ENCODE data around the gene EPHB1. TPM values are rescaled to one million over a fixed set of nuclear protein-coding genes. Genes with fewer than 3 reads are reported as not detected.
"Not testable (repeated sequence)": the region's sequence is repeated elsewhere in the genome, so short reads cannot be mapped to it uniquely, and the experiment has no call there.

The EPHB1 gene
- total RNA-seq, 1 donor from 2014 or later = 0.53 TPM

- no peaks in the 10 kb centered on the region for H3K4me1 ChIP-seq
- no peaks in the 10 kb centered on the region for H3K36me3 ChIP-seq
- DNase-seq (ENCODE audit: low spot score in 2 of 2) = no peak
- H3K4me3 ChIP-seq = no peak overlapping the region
- intact Hi-C loops (cut with DNase I) = no loop called here
- H3K27me3 ChIP-seq = no peaks in the 10 kb centered on the region
- H3K9me3 ChIP-seq = no peaks in the 10 kb centered on the region
- TF ChIP-seq CTCF (IDR thresholded peaks at IDR 0.05) = no peak
- no peak overlapping the region for H3K27ac ChIP-seq
Measured at GRCh38 chr3:135038186-135038585, 243.1 kb downstream of the EPHB1 start.

GRCh38 chr3:135039536-135039935 is 244.5 kb downstream of the EPHB1 start:
- H3K4me3 ChIP-seq; H3K27me3 ChIP-seq; intact Hi-C loops (cut with DNase I); H3K27ac ChIP-seq; H3K36me3 ChIP-seq; H3K9me3 ChIP-seq; H3K4me1 ChIP-seq: not testable (repeated sequence)
- peak in 1 of 2 donors; percentile 24 for DNase-seq (ENCODE audit: low spot score in 2 of 2)

GRCh38 chr3:135040321-135041240 is 245.5 kb downstream of the EPHB1 start:
- Histone ChIP-seq H3K4me3 (no peak overlapping the region), H3K9me3 (no peaks in the 10 kb centered on the region), H3K4me1 (no peaks in the 10 kb centered on the region), H3K27me3 (no peaks in the 10 kb centered on the region), H3K36me3 (no peaks in the 10 kb centered on the region), H3K27ac (no peak overlapping the region)
- no peak for TF ChIP-seq CTCF (IDR thresholded peaks at IDR 0.05)
- intact Hi-C loops (cut with DNase I) = no loop called here
- DNase-seq (ENCODE audit: low spot score in 2 of 2) = no peak

GRCh38 chr3:135041601-135042000 is 246.5 kb downstream of the EPHB1 start:
- no peak for TF ChIP-seq CTCF (IDR thresholded peaks at IDR 0.05)
- Histone ChIP-seq H3K4me1 (no peaks in the 10 kb centered on the region), H3K27ac (no peak overlapping the region), H3K27me3 (no peaks in the 10 kb centered on the region), H3K4me3 (no peak overlapping the region), H3K36me3 (no peaks in the 10 kb centered on the region), H3K9me3 (no peaks in the 10 kb centered on the region)
- no peak for DNase-seq (ENCODE audit: low spot score in 2 of 2)
- intact Hi-C loops (cut with DNase I) = no loop called here

GRCh38 chr3:135047061-135047460 is 252.0 kb downstream of the EPHB1 start:
- no peak for DNase-seq (ENCODE audit: low spot score in 2 of 2)
- TF ChIP-seq CTCF (IDR thresholded peaks at IDR 0.05) = no peak
- Histone ChIP-seq H3K27ac (no peak overlapping the region), H3K4me1 (no peaks in the 10 kb centered on the region), H3K9me3 (no peaks in the 10 kb centered on the region), H3K27me3 (no peaks in the 10 kb centered on the region), H3K36me3 (no peaks in the 10 kb centered on the region), H3K4me3 (no peak overlapping the region)
- intact Hi-C loops (cut with DNase I) = no loop called here

- DNase-seq (ENCODE audit: low spot score in 2 of 2) = no peak
- no peak overlapping the region for H3K4me3 ChIP-seq
- no peaks in the 10 kb centered on the region for H3K36me3 ChIP-seq
- no peaks in the 10 kb centered on the region for H3K4me1 ChIP-seq
- H3K27ac ChIP-seq = no peak overlapping the region
- no peaks in the 10 kb centered on the region for H3K27me3 ChIP-seq
- intact Hi-C loops (cut with DNase I) = no loop called here
- no peaks in the 10 kb centered on the region for H3K9me3 ChIP-seq
- no peak for TF ChIP-seq CTCF (IDR thresholded peaks at IDR 0.05)
Measured at GRCh38 chr3:135050536-135050935, 255.5 kb downstream of the EPHB1 start.

Data from ascending aorta (tissue), 2 donors.